A549 (cell line): ENCODE results near the gene ECT2. TPM values are rescaled to one million over a fixed set of nuclear protein-coding genes. Genes with fewer than 3 reads are reported as not detected.

ENCODE experiments used
- ATAC-seq, 2 experiments: fragments of 200-7000 bp in 1 of 2; fragments of >200 bp in 1 of 2; cut with Nextera tagmentation in 1 of 2; cut with Tn5 transposase in 1 of 2; 3 replicates each; pipeline versions ENCODE4 v1.8.0 to v1.9.1; 2018 to 2020; ENCODE audit warnings: mild to moderate bottlenecking in 1 of 2, moderate library complexity in 1 of 2
- CTCF ChIA-PET: fragments of 300-600 bp; sonication (Branson Sonifier 250); formaldehyde crosslinking; extraction: SDS; loops from one replicate; lab custom pipeline; 2021; ENCODE audit warnings: antibody characterized with exemption, inconsistent platforms; lab: Yijun Ruan, JAX
- POLR2A ChIA-PET: fragments of 350-600 bp; formaldehyde crosslinking; extraction: SDS; loops from one replicate; lab custom pipeline; 2021; ENCODE audit warnings: antibody characterized with exemption, inconsistent platforms; lab: Yijun Ruan, JAX
- DNase-seq, 2 experiments: peaks; one replicate each; pipeline versions ENCODE4 v3.0.0 to v3.0.0-alpha.2; 2011 to 2016; ENCODE audit warnings: low read depth in 1 of 2, low spot score in 1 of 2
- FAIRE-seq: peaks from 2 replicates; lab custom pipeline; 2011; peaks lifted over from hg19 to GRCh38; lab: Jason Lieb, UNC
- H3K27ac ChIP-seq, 2 experiments: fragments of >200 bp; sonication (Bioruptor Twin); formaldehyde crosslinking; 3 replicates each; pipeline ENCODE4 v1.5.1; 2016 to 2017
- H3K4me1 ChIP-seq: fragments of >200 bp; sonication (Bioruptor Twin); formaldehyde crosslinking; 3 replicates; pipeline ENCODE4 v1.6.1; 2016
- H3K4me2 ChIP-seq: fragments of >200 bp; sonication (Bioruptor Twin); formaldehyde crosslinking; 3 replicates; pipeline ENCODE4 v1.6.1; 2016
- H3K4me3 ChIP-seq: fragments of >200 bp; sonication (Bioruptor Twin); formaldehyde crosslinking; 3 replicates; pipeline ENCODE4 v1.5.1; 2016
- H3K9me3 ChIP-seq: fragments of >200 bp; sonication (Bioruptor Twin); formaldehyde crosslinking; 3 replicates; pipeline ENCODE4 v1.6.1; 2016
- EHF ChIP-seq: fragments of 250-450 bp; sonication (Bioruptor Pico); IDR thresholded peaks from 2 replicates; pipeline ENCODE4 v1.5.0; 2020; ENCODE audit warnings: mild to moderate bottlenecking
- FOXS1 ChIP-seq: fragments of 250-450 bp; sonication (Bioruptor Pico); IDR thresholded peaks from 2 replicates; pipeline ENCODE4 v1.5.0; 2020; ENCODE audit warnings: mild to moderate bottlenecking, moderate library complexity
- HDAC2 ChIP-seq: fragments of 200-600 bp; sonication (generic); IDR thresholded peaks from 2 replicates; pipeline ENCODE4 v1.6.1; 2016
- MAFK ChIP-seq: fragments of 450-650 bp; IDR thresholded peaks from 2 replicates; pipeline ENCODE4 v1.6.1; 2014; ENCODE audit not compliant: partially characterized antibody
- MAZ ChIP-seq: fragments of 150-350 bp; IDR thresholded peaks from 2 replicates; pipeline ENCODE4 v1.6.1; 2014; ENCODE audit warnings: antibody characterized with exemption, low read depth, low read length, borderline replicate concordance
- MYC ChIP-seq: IDR thresholded peaks from 2 replicates; pipeline ENCODE4 v1.6.1; 2012; ENCODE audit warnings: mild to moderate bottlenecking, inconsistent platforms, low read length, improper control_type of control experiment, borderline replicate concordance
- PBX3 ChIP-seq: IDR thresholded peaks from 2 replicates; pipeline ENCODE4 v1.6.1; 2012
- RAD21 ChIP-seq, 2 experiments: fragments of >200 bp in 1 of 2; sonication (Bioruptor Twin) in 1 of 2; formaldehyde crosslinking in 1 of 2; IDR thresholded peaks in 1 of 2; conservative IDR thresholded peaks in 1 of 2; 2 replicates in 1 of 2; 3 replicates in 1 of 2; pipeline ENCODE4 v1.6.1; 2012 to 2018; ENCODE audit warnings: inconsistent platforms in 1 of 2
- RARB ChIP-seq: fragments of 250-450 bp; sonication (Bioruptor Pico); IDR thresholded peaks from 2 replicates; pipeline ENCODE4 v1.8.0; 2021; ENCODE audit warnings: mild to moderate bottlenecking, moderate library complexity
- SMC3 ChIP-seq: fragments of >200 bp; sonication (Bioruptor Twin); formaldehyde crosslinking; IDR thresholded peaks from 3 replicates; pipeline ENCODE4 v1.6.1; 2018; ENCODE audit warnings: inconsistent platforms
- TFCP2L1 ChIP-seq: fragments of 250-450 bp; sonication (Bioruptor Pico); IDR thresholded peaks from 2 replicates; pipeline ENCODE4 v1.5.0; 2021; ENCODE audit warnings: mild to moderate bottlenecking
- TP53 ChIP-seq: fragments of 250-450 bp; sonication (Bioruptor Pico); IDR thresholded peaks from 2 replicates; pipeline ENCODE4 v1.5.0; 2021; ENCODE audit warnings: mild to moderate bottlenecking, moderate library complexity
- ZFP36 ChIP-seq: fragments of 450-650 bp; IDR thresholded peaks from 2 replicates; pipeline ENCODE4 v1.6.1; 2014; ENCODE audit warnings: borderline replicate concordance; ENCODE audit not compliant: partially characterized antibody
- ZNF302 ChIP-seq: fragments of 250-450 bp; sonication (Bioruptor Pico); IDR thresholded peaks from 2 replicates; pipeline ENCODE4 v1.9.0; 2021; ENCODE audit warnings: inconsistent platforms, mild to moderate bottlenecking, moderate library complexity
- WGBS: methylation state at CpG from one replicate; pipeline ENCODE4 v1.1.6; 2017; ENCODE audit errors: missing lambda C conversion rate; 5-methylcytosine and 5-hydroxymethylcytosine counted together
- polyA plus RNA-seq, 4 experiments: library from polyadenylated mRNA; depleted of rRNA in 3 of 4; stranded (reverse); fragments of >200 nt; fragmentation: RNase III in 1 of 4; extraction: RNeasy Plus Mini Kit Qiagen cat#74134 plus additional on column Dnase treatment in 1 of 4; gene quantifications; 2 replicates in 3 of 4; 3 replicates in 1 of 4; pipeline ENCODE4 v1.2.3, GENCODE V29; 2011 to 2017
- TF ChIP-seq, protein P1 (sequence below): fragments of 200-600 bp; sonication (generic); IDR thresholded peaks from 2 replicates; pipeline ENCODE4 v1.6.1; 2016; ENCODE audit warnings: antibody characterized with exemption, mild to moderate bottlenecking, moderate library complexity
- TF ChIP-seq, protein P2 (sequence below): IDR thresholded peaks from 2 replicates; pipeline ENCODE4 v1.6.1; 2012; ENCODE audit warnings: low read depth, borderline replicate concordance
- TF ChIP-seq, protein P3 (sequence below): fragments of >200 bp; sonication (Bioruptor Twin); formaldehyde crosslinking; IDR thresholded peaks from 3 replicates; pipeline ENCODE4 v1.6.1; 2016
- TF ChIP-seq, protein P4 (sequence below): IDR thresholded peaks from 2 replicates; pipeline ENCODE4 v1.6.1; 2012

The ECT2 gene
- polyA plus RNA-seq, 2 of the 4 experiments (the other 2 are of a cell fraction): 96.5 to 187 TPM

- Histone ChIP-seq H3K9me3 (no peaks in the 10 kb centered on the region), H3K4me3 (no peak overlapping the region), H3K4me2 (no peak overlapping the region), H3K4me1 (peaks cover 33% of the 10 kb centered on the region), H3K27ac (no peak overlapping the region)
- TF ChIP-seq, protein P1, sequence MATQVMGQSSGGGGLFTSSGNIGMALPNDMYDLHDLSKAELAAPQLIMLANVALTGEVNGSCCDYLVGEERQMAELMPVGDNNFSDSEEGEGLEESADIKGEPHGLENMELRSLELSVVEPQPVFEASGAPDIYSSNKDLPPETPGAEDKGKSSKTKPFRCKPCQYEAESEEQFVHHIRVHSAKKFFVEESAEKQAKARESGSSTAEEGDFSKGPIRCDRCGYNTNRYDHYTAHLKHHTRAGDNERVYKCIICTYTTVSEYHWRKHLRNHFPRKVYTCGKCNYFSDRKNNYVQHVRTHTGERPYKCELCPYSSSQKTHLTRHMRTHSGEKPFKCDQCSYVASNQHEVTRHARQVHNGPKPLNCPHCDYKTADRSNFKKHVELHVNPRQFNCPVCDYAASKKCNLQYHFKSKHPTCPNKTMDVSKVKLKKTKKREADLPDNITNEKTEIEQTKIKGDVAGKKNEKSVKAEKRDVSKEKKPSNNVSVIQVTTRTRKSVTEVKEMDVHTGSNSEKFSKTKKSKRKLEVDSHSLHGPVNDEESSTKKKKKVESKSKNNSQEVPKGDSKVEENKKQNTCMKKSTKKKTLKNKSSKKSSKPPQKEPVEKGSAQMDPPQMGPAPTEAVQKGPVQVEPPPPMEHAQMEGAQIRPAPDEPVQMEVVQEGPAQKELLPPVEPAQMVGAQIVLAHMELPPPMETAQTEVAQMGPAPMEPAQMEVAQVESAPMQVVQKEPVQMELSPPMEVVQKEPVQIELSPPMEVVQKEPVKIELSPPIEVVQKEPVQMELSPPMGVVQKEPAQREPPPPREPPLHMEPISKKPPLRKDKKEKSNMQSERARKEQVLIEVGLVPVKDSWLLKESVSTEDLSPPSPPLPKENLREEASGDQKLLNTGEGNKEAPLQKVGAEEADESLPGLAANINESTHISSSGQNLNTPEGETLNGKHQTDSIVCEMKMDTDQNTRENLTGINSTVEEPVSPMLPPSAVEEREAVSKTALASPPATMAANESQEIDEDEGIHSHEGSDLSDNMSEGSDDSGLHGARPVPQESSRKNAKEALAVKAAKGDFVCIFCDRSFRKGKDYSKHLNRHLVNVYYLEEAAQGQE: no peak
- TF ChIP-seq, protein P2, sequence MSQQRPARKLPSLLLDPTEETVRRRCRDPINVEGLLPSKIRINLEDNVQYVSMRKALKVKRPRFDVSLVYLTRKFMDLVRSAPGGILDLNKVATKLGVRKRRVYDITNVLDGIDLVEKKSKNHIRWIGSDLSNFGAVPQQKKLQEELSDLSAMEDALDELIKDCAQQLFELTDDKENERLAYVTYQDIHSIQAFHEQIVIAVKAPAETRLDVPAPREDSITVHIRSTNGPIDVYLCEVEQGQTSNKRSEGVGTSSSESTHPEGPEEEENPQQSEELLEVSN: no peak
- no peak for TF ChIP-seq HDAC2
- TF ChIP-seq ZNF302: no peak
- TF ChIP-seq MAZ: no peak
- no peak for TF ChIP-seq TFCP2L1 (CRISPR knock-in tag)
- TF ChIP-seq TP53 (CRISPR knock-in tag): no peak
- TF ChIP-seq MAFK: no peak
- DNase-seq: no peak
- 94% methylated on average over 4 of the region's 4 CpGs for WGBS
- CTCF ChIA-PET: interaction anchor here (0.6 to 3.4 kb wide), 4 partner anchors 13 to 315 kb away, joined by 3 to 12 read pairs (median 6); partner anchors contain the start of gene ECT2
- POLR2A ChIA-PET: no interaction called here
- no peak for ATAC-seq
- no peak for FAIRE-seq
These were observed 45.4 kb upstream of the ECT2 start for GRCh38 chr3:172705170-172705569.

DNA sequence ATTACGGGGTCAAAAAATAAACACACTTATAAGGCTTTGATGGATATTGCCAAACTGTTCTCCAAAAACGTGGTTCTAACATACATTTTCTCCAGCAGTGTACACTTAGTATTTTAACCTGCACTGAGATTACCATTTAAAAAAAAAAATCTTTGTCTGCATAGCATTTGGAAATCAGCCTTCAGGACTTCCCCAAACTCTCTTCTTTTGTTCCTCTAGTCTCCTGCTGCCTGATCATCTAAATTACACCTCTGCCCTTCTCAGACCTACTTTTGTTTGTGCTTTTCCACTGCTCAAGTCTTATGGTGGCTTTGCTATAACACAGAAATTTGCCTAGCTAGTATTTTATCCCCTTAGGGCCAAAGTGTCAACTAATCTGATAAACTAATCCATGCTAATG, 43.5 kb upstream of the ECT2 start:
- no peak for FAIRE-seq

More for the DNA sequence above, 43.5 kb upstream of the ECT2 start:
- ChIA-PET CTCF (interaction anchor here (1.0 to 2.3 kb wide), 3 partner anchors 31 to 43 kb away, joined by 3 to 8 read pairs (median 5); partner anchors contain the start of gene ECT2), POLR2A (no interaction called here)
- H3K27ac ChIP-seq: no peak overlapping the region
- TF ChIP-seq FOXS1 (CRISPR knock-in tag) (no peak), MYC (no peak), TP53 (CRISPR knock-in tag) (no peak), RAD21 (conservative IDR thresholded peaks at IDR 0.05 in 1 of 2, IDR thresholded peaks at IDR 0.05 in 1 of 2) (no peak), PBX3 (no peak), EHF (CRISPR knock-in tag) (no peak), SMC3 (no peak), ZFP36 (no peak), RARB (CRISPR knock-in tag) (no peak)
- TF ChIP-seq, protein P3, sequence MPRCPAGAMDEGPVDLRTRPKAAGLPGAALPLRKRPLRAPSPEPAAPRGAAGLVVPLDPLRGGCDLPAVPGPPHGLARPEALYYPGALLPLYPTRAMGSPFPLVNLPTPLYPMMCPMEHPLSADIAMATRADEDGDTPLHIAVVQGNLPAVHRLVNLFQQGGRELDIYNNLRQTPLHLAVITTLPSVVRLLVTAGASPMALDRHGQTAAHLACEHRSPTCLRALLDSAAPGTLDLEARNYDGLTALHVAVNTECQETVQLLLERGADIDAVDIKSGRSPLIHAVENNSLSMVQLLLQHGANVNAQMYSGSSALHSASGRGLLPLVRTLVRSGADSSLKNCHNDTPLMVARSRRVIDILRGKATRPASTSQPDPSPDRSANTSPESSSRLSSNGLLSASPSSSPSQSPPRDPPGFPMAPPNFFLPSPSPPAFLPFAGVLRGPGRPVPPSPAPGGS: no peak
- TF ChIP-seq, protein P4, sequence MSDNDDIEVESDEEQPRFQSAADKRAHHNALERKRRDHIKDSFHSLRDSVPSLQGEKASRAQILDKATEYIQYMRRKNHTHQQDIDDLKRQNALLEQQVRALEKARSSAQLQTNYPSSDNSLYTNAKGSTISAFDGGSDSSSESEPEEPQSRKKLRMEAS: no peak
- TF ChIP-seq, all 56 proteins: peak for 0
- Histone ChIP-seq H3K4me3 (no peak overlapping the region), H3K4me2 (no peak overlapping the region), H3K9me3 (no peaks in the 10 kb centered on the region), H3K4me1 (peaks cover 35% of the 10 kb centered on the region)
- DNase-seq: no peak
- no peak for ATAC-seq
- WGBS: 79% methylated on average over 2 of the region's 2 CpGs
